Immature natural killer cell (primary cell): ENCODE data around the gene EMC8. TPM values are rescaled to one million over a fixed set of nuclear protein-coding genes. Genes with fewer than 3 reads are reported as not detected.

Experiments used
- DNase-seq, 3 donors: peaks; one replicate each; pipeline ENCODE4 v3.0.0; 2022; ENCODE audit warnings: mixed read lengths in 1 of 3
- H3K27ac Mint-ChIP-seq, 6 donors: one replicate each; pipeline ENCODE4 v1.8.0; 2020; ENCODE audit warnings: mixed read lengths in 6 of 6, mild to moderate bottlenecking in 5 of 6, inconsistent platforms in 4 of 6, moderate library complexity in 3 of 6
- H3K27me3 Mint-ChIP-seq, 3 donors: one replicate each; pipeline ENCODE4 v1.8.0; 2020 to 2021; ENCODE audit warnings: low read depth in 3 of 3, mild to moderate bottlenecking in 3 of 3, mixed read lengths in 3 of 3, moderate library complexity in 3 of 3, inconsistent platforms in 1 of 3
- H3K36me3 Mint-ChIP-seq, 3 donors: one replicate each; pipeline ENCODE4 v1.8.0; 2020; ENCODE audit warnings: mixed read lengths in 3 of 3, inconsistent platforms in 2 of 3, mild to moderate bottlenecking in 2 of 3
- H3K4me1 Mint-ChIP-seq, 2 donors: one replicate each; pipeline ENCODE4 v1.8.0; 2020; ENCODE audit warnings: inconsistent platforms in 2 of 2, mild to moderate bottlenecking in 2 of 2, mixed read lengths in 2 of 2, moderate library complexity in 1 of 2
- H3K4me3 Mint-ChIP-seq, 5 donors: one replicate each; pipeline ENCODE4 v1.8.0; 2020; ENCODE audit warnings: mild to moderate bottlenecking in 5 of 5, mixed read lengths in 5 of 5, inconsistent platforms in 3 of 5, moderate library complexity in 3 of 5
- H3K9me3 Mint-ChIP-seq, 6 donors: one replicate each; pipeline ENCODE4 v1.8.0; 2020; ENCODE audit warnings: mild to moderate bottlenecking in 6 of 6, mixed read lengths in 6 of 6, inconsistent platforms in 4 of 6, moderate library complexity in 3 of 6
- polyA plus RNA-seq, 3 donors: library from polyadenylated mRNA; unstranded; fragments of 300-500 nt; fragmentation: Illumina TruSeq; gene quantifications; one replicate each; pipeline ENCODE4 v1.2.3, GENCODE V29; 2021

The EMC8 gene
- polyA plus RNA-seq, 3 donors from 2014 or later: 25.4 to 34.6 (median 26.1) TPM

DNA sequence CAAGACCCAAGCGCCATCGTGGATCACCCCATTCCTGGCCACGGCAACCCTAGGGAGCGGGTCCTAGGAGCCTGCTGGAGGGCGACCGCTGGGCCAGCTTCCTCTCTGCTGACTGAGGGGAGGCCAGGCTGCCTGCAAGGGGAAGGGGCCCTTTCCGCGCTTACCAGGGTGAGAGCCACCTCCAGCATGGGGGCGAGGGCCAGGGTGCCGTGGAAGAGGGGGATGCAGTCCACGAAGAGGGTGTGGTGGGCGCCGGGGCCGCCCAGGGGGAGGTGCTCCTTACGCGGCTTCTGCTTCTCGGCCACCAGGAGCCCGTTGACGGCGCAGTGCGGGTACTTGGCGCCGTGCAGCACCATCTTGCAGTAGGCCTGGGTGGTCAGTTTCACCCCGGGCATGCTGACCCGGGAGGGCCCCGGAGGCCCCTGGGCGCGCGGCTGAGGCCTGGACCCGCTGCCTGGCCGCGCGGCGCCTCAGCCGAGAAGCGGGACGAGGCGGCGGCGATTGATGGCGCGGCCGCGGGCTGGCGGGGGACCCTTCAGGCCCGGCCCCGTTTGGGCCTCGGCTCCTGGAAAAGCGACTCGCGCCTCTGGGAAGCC is 345 bp downstream of the EMC8 start:
- H3K36me3 Mint-ChIP-seq: peaks cover 11 to 29% (median 20%) of the 10 kb centered on the region in 3 donors
- peaks cover 6 to 20% (median 17%) of the 10 kb centered on the region in 3 donors for H3K27me3 Mint-ChIP-seq
- DNase-seq: peak in 2 of 3 donors; percentile 41 to 44
- H3K27ac Mint-ChIP-seq: peak overlapping the region; percentile 51 to 93 (median 88)
- H3K4me3 Mint-ChIP-seq: peak overlapping the region; percentile 85 to 91 (median 87)
- H3K9me3 Mint-ChIP-seq: no peaks in the 10 kb centered on the region
- H3K4me1 Mint-ChIP-seq: peaks cover 57 to 71% of the 10 kb centered on the region in 2 donors

DNA sequence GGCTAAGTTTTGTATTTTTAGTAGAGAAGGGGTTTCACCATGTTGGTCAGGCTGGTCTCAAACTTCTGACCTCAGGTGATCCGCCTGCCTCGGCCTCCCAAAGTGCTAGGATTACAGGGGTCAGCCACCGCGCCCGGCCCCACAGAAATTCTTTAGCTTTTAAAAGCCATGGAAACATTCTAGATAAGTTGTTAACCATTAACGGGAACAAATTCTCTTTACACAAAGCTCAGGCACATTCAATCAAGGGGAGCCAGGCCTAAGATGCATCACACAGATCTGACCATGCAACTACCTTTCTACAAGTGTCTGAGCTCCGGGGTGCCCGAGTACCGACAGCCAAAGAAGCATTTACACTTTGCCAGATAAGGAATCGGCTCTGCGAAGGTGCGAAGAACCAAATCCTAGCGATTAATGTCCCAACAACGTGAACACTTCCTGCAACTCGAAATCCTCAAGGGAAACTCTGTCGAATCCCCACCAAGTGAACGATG is 1.0 kb downstream of the EMC8 start:
- Mint-ChIP-seq H3K4me1 (peaks cover 56 to 64% of the 10 kb centered on the region in 2 donors), H3K36me3 (peaks cover 11 to 23% (median 15%) of the 10 kb centered on the region in 3 donors), H3K9me3 (no peaks in the 10 kb centered on the region), H3K27ac (peak overlapping the region; percentile 34 to 93 (median 76)), H3K4me3 (peak overlapping the region; percentile 82 to 91 (median 85)), H3K27me3 (peaks cover 6 to 20% (median 17%) of the 10 kb centered on the region in 3 donors)
- no peak for DNase-seq

DNA sequence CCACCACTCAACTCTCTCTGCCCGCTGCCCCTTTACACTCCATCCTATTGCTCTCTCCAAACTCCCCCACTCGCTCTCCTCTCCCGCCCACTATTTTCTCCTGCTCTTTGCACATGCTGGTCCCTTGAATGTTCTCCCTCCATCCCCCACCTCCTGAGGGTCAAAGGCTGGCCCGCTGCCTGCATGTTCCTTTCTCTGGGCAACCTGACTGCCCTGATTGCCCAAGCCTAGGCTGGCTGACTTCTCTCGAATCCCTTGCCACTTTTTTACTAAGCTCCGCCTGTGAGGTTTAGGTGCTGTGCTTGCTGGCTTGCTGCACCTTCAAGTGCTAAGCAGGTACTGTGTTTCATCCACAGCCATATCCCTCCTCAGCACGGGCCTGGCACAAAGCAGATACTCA is 2.7 kb downstream of the EMC8 start:
- peak overlapping the region in 1 of 5 donors; percentile 71 for H3K4me3 Mint-ChIP-seq
- H3K27me3 Mint-ChIP-seq: peaks cover 6 to 20% (median 17%) of the 10 kb centered on the region in 3 donors
- H3K27ac Mint-ChIP-seq: peak overlapping the region in 4 of 6 donors; percentile 10 to 53 (median 42)
- H3K36me3 Mint-ChIP-seq: peaks cover 13 to 36% (median 22%) of the 10 kb centered on the region in 3 donors
- H3K9me3 Mint-ChIP-seq: no peaks in the 10 kb centered on the region
- DNase-seq: no peak
- peaks cover 51 to 59% of the 10 kb centered on the region in 2 donors for H3K4me1 Mint-ChIP-seq

DNA sequence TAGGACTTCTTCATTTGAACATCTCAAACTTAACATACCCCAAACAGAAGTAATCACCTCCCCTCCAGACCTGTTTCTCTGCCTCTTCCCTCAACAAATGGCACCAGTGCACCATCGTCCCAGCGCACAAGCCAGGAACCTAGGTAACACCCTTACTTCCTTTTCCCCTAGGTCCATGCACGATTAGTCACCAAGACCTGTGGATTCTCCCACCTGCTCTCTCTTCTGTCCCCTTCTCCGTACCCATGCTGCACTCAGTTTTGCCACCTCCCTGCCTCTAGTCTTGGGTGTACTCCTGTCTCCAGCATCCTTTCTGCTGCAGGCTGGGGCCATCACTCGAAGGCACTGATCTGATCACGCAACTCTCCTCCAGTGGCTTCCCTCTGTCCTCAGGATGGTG is 3.2 kb downstream of the EMC8 start:
- no peaks in the 10 kb centered on the region for H3K9me3 Mint-ChIP-seq
- peak overlapping the region in 1 of 6 donors; percentile 37 for H3K27ac Mint-ChIP-seq
- H3K4me3 Mint-ChIP-seq: peak overlapping the region in 1 of 5 donors; percentile 52
- H3K36me3 Mint-ChIP-seq: peaks cover 14 to 36% (median 22%) of the 10 kb centered on the region in 3 donors
- H3K27me3 Mint-ChIP-seq: peaks cover 6 to 20% (median 17%) of the 10 kb centered on the region in 3 donors
- no peak for DNase-seq
- peaks cover 46 to 59% of the 10 kb centered on the region in 2 donors for H3K4me1 Mint-ChIP-seq

DNA sequence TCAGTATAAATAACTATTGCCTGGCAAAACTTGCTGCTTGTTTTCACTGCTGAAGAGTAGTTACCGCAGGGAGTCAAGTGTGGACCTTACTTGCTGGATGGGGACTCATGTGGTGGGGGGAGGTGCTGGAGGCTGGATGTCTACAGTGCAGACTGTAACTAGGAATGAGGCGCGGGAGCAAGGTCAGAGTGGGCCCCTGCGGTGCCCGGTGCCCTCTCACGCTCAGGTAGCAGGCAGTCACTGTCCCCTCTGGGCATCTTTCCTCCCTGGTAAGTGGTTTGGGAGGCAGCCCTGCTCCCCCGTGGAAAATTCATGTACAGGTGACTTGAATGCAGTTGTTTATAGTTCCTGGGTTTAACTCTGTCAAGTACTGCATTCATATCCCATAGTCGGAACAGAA is 4.6 kb downstream of the EMC8 start:
- peaks cover 4 to 10% (median 6%) of the 10 kb centered on the region in 3 donors for H3K27me3 Mint-ChIP-seq
- peak overlapping the region in 1 of 6 donors; percentile 53 for H3K27ac Mint-ChIP-seq
- no peak overlapping the region for H3K4me3 Mint-ChIP-seq
- H3K36me3 Mint-ChIP-seq: peaks cover 14 to 36% (median 22%) of the 10 kb centered on the region in 3 donors
- peaks cover 35 to 53% of the 10 kb centered on the region in 2 donors for H3K4me1 Mint-ChIP-seq
- no peaks in the 10 kb centered on the region for H3K9me3 Mint-ChIP-seq
- no peak for DNase-seq

DNA sequence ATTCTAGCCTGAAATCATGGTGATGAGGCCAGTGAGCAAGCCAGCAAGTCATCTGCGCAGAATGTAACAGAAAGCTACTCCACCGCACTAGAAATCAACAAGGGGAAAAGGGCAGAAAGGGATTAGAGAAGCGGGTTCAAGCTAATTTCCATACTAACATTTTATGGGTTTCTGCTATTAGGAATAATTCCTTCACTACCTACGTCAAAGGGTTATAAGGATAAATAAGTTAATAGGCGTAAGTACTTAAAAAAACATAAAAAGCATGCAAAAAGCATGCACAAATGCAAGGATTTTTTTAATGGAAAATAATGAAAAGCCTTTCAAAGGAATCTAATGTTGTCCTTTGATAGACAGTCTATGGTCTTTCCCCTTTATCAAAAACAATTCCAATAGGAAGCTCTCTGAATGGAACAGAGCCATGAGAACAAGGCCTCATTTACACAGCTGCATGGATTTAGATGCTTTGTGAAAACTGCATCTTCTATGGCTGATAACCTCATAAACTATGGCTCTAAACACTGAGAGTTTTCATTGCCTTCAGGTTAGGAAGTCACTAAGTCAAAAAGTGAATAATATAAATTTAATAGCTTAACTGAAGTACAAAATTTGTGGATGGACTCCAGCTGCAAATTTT is 5.6 kb downstream of the EMC8 start:
- Mint-ChIP-seq H3K27ac (no peak overlapping the region), H3K4me1 (peaks cover 33 to 53% of the 10 kb centered on the region in 2 donors), H3K27me3 (peaks cover 2 to 5% (median 3%) of the 10 kb centered on the region in 3 donors), H3K9me3 (no peaks in the 10 kb centered on the region), H3K36me3 (peaks cover 14 to 40% (median 25%) of the 10 kb centered on the region in 3 donors), H3K4me3 (no peak overlapping the region)
- DNase-seq: no peak

DNA sequence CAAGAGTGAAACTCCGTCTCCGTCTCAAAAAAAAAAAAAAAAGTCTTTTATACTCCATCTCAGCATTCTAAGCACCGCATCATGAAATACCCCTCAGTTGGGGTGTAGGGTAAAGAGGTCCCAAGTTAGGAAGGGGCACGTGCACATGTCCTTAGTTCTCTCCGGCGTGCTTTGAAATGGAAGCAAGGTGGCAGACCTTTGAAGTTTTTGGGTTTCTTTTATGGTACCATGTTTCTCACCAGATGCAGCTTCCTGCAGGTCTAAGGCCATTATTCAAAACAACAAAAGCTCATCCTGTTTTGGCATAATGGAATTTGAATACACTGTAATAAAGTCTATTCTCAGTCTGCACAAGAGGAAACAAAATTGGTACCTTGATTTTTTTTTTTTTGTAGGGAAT is 9.6 kb downstream of the EMC8 start:
- Mint-ChIP-seq H3K4me1 (peaks cover 6 to 27% of the 10 kb centered on the region in 2 donors), H3K4me3 (no peak overlapping the region), H3K9me3 (no peaks in the 10 kb centered on the region), H3K36me3 (peaks cover 21 to 43% (median 31%) of the 10 kb centered on the region in 3 donors), H3K27ac (no peak overlapping the region), H3K27me3 (peaks cover 0 to 1% (median 0%) of the 10 kb centered on the region in 3 donors)
- DNase-seq: no peak

DNA sequence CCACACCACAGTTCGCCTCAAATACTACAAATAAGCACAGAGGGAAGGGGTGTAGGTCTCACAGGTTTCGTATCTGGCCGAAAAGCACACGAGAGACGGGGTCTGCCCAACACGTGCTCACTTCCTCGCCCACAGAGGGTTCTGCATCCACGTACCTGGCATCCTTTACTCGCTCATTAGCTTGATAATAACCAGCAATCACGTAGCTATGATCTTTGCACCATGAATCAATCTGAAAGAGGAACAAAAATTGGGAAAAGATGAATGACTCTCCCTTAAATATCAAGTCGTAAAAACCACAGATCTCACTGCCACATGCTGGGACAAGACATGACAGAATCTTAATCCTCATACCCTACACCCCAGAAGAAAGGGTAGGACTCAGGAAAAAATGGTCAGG is 10.5 kb downstream of the EMC8 start:
- H3K36me3 Mint-ChIP-seq: peaks cover 21 to 41% (median 31%) of the 10 kb centered on the region in 3 donors
- H3K4me3 Mint-ChIP-seq: no peak overlapping the region
- no peak for DNase-seq
- peaks cover 0 to 1% (median 0%) of the 10 kb centered on the region in 3 donors for H3K27me3 Mint-ChIP-seq
- H3K27ac Mint-ChIP-seq: peak overlapping the region in 1 of 6 donors; percentile 42
- H3K9me3 Mint-ChIP-seq: no peaks in the 10 kb centered on the region
- H3K4me1 Mint-ChIP-seq: peaks cover 4 to 27% of the 10 kb centered on the region in 2 donors

DNA sequence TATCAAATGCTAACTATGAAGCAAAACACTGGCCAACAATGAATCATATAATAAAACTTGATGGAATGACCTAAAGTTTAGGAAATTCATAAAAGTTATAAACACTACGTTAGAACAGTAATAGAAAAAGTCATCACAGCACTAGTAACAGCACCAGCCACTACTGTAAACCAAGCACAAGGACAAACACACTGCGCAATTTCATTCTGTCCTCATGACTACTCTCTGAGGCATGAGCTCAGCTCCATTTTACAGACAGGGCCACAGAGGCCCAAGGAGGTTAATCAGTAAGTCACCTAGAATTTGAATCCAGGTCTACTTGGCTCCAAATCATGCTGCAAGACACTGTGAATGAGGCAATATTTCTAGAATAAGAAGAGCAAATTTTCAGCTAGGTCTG is 13.4 kb downstream of the EMC8 start:
- no peak for DNase-seq
- no peak overlapping the region for H3K27ac Mint-ChIP-seq
- H3K36me3 Mint-ChIP-seq: peaks cover 20 to 33% (median 21%) of the 10 kb centered on the region in 3 donors

DNA sequence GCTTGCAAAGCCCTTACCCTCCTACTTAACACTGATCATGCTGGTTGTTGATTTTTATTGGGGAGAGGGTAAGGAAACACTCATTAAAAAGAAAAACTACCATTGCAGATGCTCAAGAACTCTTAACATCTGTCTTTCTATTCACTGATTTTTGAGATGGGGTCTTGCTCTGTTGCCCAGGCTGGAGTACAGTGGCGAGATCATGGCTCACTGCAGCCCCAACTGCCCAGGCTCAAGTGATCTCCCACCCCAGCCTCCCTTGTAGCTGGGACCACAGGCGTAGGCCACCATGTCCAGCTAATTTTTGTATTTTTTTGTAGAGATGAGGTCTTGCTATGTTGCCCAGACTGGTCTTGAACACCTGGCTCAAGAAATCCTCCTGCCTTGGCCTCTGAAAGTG is 14.5 kb downstream of the EMC8 start:
- H3K27me3 Mint-ChIP-seq: peaks cover 1 to 3% (median 2%) of the 10 kb centered on the region in 3 donors
- no peak overlapping the region for H3K4me3 Mint-ChIP-seq
- no peak overlapping the region for H3K27ac Mint-ChIP-seq
- peaks cover 5 to 17% of the 10 kb centered on the region in 2 donors for H3K4me1 Mint-ChIP-seq
- peaks cover 24 to 44% (median 28%) of the 10 kb centered on the region in 3 donors for H3K36me3 Mint-ChIP-seq
- DNase-seq: no peak
- H3K9me3 Mint-ChIP-seq: no peaks in the 10 kb centered on the region

More for the DNA sequence above, 13.4 kb downstream of the EMC8 start:
- Mint-ChIP-seq H3K4me3 (no peak overlapping the region), H3K4me1 (peaks cover 3 to 21% of the 10 kb centered on the region in 2 donors), H3K9me3 (no peaks in the 10 kb centered on the region), H3K27me3 (peaks cover 1 to 3% (median 2%) of the 10 kb centered on the region in 3 donors)

DNA sequence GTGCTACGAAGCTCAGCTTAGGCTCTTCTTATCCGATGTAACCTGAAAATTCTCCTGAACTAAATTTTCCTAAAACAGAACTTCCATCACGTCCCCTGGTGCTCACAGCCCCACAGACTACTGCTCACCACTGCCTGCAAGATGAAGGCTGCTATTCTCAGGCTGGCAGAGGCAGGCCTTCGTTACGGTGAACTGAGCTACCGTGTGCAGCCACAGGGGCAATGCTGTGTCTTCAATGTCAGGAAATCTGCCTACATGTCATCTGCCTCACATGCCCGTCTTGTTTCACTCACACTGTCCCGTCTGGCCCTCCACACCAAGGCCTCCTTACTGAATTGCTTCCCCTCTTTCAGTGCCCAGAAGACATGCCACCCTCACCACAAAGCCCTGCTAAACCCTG is 15.9 kb downstream of the EMC8 start:
- no peak overlapping the region for H3K27ac Mint-ChIP-seq

DNA sequence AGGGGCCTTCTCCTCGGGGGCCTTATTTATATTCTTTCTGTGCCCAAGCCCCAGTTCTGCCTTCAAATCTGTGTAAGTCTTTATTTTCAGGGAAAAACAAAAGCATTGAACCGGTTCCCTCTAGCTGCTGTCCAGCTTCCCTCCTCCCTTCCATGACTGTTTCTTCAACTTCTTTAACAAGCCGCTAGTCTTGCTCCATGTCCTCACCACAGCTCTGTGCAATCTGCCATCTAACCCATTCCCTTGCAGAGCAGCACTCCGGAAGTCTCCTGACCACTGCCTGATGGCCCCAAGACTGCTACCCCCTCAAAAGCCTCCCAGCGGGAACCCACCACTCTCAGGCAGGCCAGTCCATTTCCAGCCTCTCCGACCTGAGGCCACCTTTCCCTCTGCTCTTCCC is 16.9 kb downstream of the EMC8 start:
- Mint-ChIP-seq H3K27me3 (peaks cover 1 to 3% (median 2%) of the 10 kb centered on the region in 3 donors), H3K4me1 (peaks cover 22 to 39% of the 10 kb centered on the region in 2 donors), H3K27ac (no peak overlapping the region), H3K36me3 (peaks cover 27 to 56% (median 39%) of the 10 kb centered on the region in 3 donors), H3K4me3 (no peak overlapping the region), H3K9me3 (no peaks in the 10 kb centered on the region)
- no peak for DNase-seq

More for the DNA sequence above, 15.9 kb downstream of the EMC8 start:
- H3K36me3 Mint-ChIP-seq: peaks cover 27 to 50% (median 36%) of the 10 kb centered on the region in 3 donors
- no peak overlapping the region for H3K4me3 Mint-ChIP-seq
- no peaks in the 10 kb centered on the region for H3K9me3 Mint-ChIP-seq
- H3K27me3 Mint-ChIP-seq: peaks cover 1 to 3% (median 2%) of the 10 kb centered on the region in 3 donors
- no peak for DNase-seq
- peaks cover 17 to 31% of the 10 kb centered on the region in 2 donors for H3K4me1 Mint-ChIP-seq

DNA sequence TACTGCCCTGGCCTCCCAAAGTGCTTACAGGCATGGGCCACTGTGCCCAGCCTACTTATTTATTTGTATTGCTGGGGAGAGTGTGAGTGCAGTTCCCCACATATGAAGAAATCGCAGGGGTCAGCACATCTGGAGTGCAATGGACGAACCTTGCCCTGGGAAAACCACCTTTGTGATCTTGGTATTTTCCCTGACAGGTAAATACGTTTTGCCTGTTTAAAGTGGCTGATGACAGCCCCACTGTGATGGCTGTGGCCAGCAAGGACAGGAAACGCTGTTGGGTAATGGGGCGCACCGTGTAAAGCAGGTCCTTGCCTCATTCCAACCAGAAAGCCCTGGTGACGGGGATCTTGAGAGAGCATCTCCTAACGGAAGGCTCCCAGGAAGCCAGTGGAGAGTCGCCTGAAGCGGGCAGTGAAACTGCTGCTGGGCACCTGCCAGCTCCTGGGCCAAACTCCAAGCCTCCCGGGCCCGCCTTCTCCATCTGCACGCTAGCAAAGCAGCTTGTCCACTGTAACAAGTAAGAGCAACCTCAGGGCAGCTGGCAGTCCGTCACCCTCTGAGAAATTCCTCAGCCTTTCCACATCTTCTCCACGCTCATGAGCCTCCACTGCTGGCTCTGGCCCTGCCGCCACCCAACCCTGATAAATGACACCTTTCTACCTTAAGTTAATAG is 17.5 kb downstream of the EMC8 start:
- Mint-ChIP-seq H3K27ac (no peak overlapping the region), H3K27me3 (peaks cover 0 to 3% (median 2%) of the 10 kb centered on the region in 3 donors), H3K36me3 (peaks cover 27 to 61% (median 41%) of the 10 kb centered on the region in 3 donors), H3K4me3 (no peak overlapping the region), H3K4me1 (peaks cover 22 to 39% of the 10 kb centered on the region in 2 donors), H3K9me3 (no peaks in the 10 kb centered on the region)
- DNase-seq: no peak
